Duodenal mucosa (tissue), 2 donors: Measurements from ENCODE around the gene DPYD.

Experiments used
- H3K27ac ChIP-seq: one replicate; pipeline ENCODE4 v1.7.0; 2013; ENCODE audit warnings: low read depth, low read length
- H3K27me3 ChIP-seq, 2 donors: one replicate each; pipeline ENCODE4 v1.7.0; 2013; ENCODE audit warnings: low read length in 2 of 2, control low read depth in 1 of 2; ENCODE audit not compliant: insufficient read depth in 2 of 2, control insufficient read depth in 1 of 2
- H3K36me3 ChIP-seq, 2 donors: one replicate each; pipeline ENCODE4 v1.7.0; 2013; ENCODE audit warnings: low read length in 2 of 2, control low read depth in 1 of 2; ENCODE audit not compliant: insufficient read depth in 2 of 2, control insufficient read depth in 1 of 2
- H3K4me1 ChIP-seq, 2 donors: one replicate each; pipeline ENCODE4 v1.7.0; 2013; ENCODE audit warnings: low read length in 2 of 2, control low read depth in 1 of 2; ENCODE audit not compliant: insufficient read depth in 2 of 2, control insufficient read depth in 1 of 2
- H3K4me3 ChIP-seq, 2 donors: one replicate each; pipeline ENCODE4 v1.7.0; 2013; ENCODE audit warnings: low read length in 2 of 2, low read depth in 1 of 2
- H3K9ac ChIP-seq, 2 donors: one replicate each; pipeline ENCODE4 v1.7.0; 2013; ENCODE audit warnings: low read length in 2 of 2, low read depth in 1 of 2
- H3K9me3 ChIP-seq, 2 donors: one replicate each; pipeline ENCODE4 v1.7.0; 2013; ENCODE audit warnings: low read length in 2 of 2, control low read depth in 1 of 2; ENCODE audit not compliant: control insufficient read depth in 1 of 2

Gene DPYD

DNA sequence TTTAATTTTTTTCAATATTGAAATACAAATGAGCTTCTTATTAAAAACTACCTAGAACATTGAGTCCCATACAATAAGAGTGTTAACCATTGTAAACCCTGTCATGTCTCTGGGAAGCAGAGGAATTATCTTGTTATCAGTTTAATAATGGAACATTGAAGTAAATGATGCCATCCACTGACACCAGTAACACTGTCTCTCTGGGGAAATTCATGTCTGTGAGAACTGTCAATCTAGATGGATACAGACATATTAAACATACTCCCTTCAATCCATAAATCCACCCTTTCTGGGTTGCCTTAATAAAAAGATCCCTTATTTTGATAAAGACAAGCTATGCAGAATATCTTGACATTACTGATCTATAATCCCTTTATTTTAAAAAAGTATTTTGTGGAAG is 503.2 kb downstream of the DPYD start:
- Histone ChIP-seq H3K36me3 (no peaks in the 10 kb centered on the region), H3K9ac (no peak overlapping the region), H3K4me1 (no peaks in the 10 kb centered on the region), H3K4me3 (no peak overlapping the region), H3K27me3 (no peaks in the 10 kb centered on the region), H3K27ac (no peak overlapping the region), H3K9me3 (no peaks in the 10 kb centered on the region)

GRCh38 chr1:97414682-97415312 is 506.0 kb downstream of the DPYD start:
- Histone ChIP-seq H3K27me3 (no peaks in the 10 kb centered on the region), H3K9me3 (no peaks in the 10 kb centered on the region), H3K4me3 (no peak overlapping the region), H3K9ac (no peak overlapping the region), H3K27ac (no peak overlapping the region), H3K4me1 (no peaks in the 10 kb centered on the region), H3K36me3 (no peaks in the 10 kb centered on the region)

DNA sequence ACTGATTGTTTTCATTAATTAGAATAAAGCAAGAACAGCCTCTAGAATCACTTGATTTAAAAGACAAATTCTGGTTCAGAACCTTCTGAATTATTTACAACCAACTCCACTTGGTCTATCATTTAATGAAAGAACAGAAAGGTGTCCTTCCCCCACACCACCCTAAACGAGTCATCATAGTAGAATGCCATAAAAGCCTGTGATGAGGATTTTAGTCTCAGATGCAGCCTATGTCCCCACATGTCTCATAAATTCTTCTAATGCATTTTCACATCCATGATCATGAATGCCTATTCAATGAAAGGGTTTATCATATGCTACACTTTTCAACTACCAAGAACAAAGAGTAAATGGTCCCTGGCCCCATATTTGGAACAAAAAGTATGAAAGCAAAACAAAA is 508.1 kb downstream of the DPYD start:
- no peak overlapping the region for H3K27ac ChIP-seq
- H3K27me3 ChIP-seq = no peaks in the 10 kb centered on the region
- H3K4me3 ChIP-seq = no peak overlapping the region

GRCh38 chr1:97412166-97412565 is 508.7 kb downstream of the DPYD start:
- H3K9me3 ChIP-seq = no peaks in the 10 kb centered on the region
- H3K4me3 ChIP-seq = no peak overlapping the region
- H3K4me1 ChIP-seq = no peaks in the 10 kb centered on the region
- H3K9ac ChIP-seq = no peak overlapping the region
- H3K36me3 ChIP-seq = no peaks in the 10 kb centered on the region
- no peak overlapping the region for H3K27ac ChIP-seq
- H3K27me3 ChIP-seq = no peaks in the 10 kb centered on the region

More for the DNA sequence above, 508.1 kb downstream of the DPYD start:
- Histone ChIP-seq H3K9me3 (no peaks in the 10 kb centered on the region), H3K4me1 (no peaks in the 10 kb centered on the region), H3K36me3 (no peaks in the 10 kb centered on the region), H3K9ac (no peak overlapping the region)

DNA sequence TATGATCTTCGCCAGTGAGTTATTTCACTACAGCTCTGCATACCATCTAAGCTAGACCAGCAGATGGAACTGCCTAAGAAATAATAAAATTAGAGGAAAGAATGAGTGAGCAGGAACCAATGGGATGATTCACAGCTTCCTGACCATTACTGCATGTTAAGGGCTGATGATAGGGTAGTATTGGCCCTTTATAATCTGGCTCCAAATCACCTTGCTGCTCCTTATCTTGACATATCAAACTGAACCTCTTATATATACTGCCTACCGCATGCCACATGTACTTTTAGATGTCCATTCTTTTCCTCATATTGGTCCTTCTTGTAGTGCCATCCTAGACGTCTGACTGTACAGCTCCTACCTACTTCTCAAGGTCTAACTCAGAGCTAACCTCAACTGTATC is 524.4 kb downstream of the DPYD start:
- no peaks in the 10 kb centered on the region for H3K36me3 ChIP-seq

DNA sequence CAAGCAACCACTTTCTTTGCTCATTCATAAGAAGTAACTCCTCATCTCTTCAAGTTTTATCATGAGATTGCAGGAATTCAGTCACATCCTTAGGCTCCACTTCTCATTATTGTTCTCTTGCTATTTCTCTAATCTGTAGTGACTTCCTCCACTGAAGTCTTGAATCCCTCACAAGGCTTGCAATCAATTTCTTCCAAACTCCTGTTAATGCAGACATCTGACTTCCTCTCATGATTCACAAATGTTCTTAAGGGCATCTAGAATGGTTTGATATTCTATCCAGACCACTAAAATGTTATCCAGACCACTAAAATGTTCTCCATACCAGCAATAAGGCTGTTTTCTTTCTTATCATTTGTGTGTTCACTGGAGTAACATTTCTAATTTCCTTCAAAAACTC is 528.1 kb downstream of the DPYD start:
- no peak overlapping the region for H3K9ac ChIP-seq
- no peak overlapping the region for H3K27ac ChIP-seq
- no peaks in the 10 kb centered on the region for H3K4me1 ChIP-seq
- no peaks in the 10 kb centered on the region for H3K27me3 ChIP-seq
- H3K36me3 ChIP-seq = no peaks in the 10 kb centered on the region
- H3K9me3 ChIP-seq = no peaks in the 10 kb centered on the region
- no peak overlapping the region for H3K4me3 ChIP-seq

More for the DNA sequence above, 524.4 kb downstream of the DPYD start:
- H3K9me3 ChIP-seq = no peaks in the 10 kb centered on the region
- no peak overlapping the region for H3K4me3 ChIP-seq
- no peak overlapping the region for H3K9ac ChIP-seq
- H3K27me3 ChIP-seq = no peaks in the 10 kb centered on the region
- H3K4me1 ChIP-seq = no peaks in the 10 kb centered on the region
- no peak overlapping the region for H3K27ac ChIP-seq

DNA sequence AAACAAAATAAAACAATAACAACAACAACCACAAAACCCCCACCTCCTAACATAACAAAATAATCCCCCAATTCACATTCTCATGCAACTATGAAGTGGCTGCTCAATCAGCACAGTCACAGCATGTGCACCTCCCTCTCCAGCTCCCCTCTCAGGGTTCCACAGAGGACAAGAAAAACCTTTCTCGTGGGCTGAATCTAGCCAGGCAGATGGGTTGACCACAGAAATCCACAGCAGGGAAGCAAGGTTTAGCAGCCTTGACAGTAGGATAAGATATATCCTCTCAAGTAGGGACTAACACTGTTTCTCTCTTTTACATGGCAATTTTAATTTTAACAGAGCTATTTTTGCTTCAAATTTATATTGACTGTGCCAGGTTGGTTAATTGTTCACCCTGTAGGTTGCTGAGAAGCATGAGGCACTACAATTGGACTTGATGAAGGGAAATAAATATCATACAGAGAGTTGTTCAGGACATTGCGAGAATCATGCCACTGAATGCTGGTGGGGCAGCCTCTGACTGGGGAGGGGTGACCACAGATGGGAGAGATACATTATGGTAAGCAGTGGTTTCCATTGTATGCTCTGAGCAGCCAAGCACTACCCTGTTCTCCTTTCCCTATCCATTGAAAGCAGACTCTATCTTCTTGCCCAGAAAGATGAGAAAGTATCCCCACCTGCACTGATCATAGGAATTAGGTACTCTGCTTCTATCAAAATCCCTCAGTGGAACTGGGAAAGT is 535.1 kb downstream of the DPYD start:
- H3K27ac ChIP-seq = no peak overlapping the region
- no peaks in the 10 kb centered on the region for H3K36me3 ChIP-seq
- no peak overlapping the region for H3K9ac ChIP-seq
- no peak overlapping the region for H3K4me3 ChIP-seq
- no peaks in the 10 kb centered on the region for H3K4me1 ChIP-seq
- no peaks in the 10 kb centered on the region for H3K9me3 ChIP-seq
- H3K27me3 ChIP-seq = no peaks in the 10 kb centered on the region

DNA sequence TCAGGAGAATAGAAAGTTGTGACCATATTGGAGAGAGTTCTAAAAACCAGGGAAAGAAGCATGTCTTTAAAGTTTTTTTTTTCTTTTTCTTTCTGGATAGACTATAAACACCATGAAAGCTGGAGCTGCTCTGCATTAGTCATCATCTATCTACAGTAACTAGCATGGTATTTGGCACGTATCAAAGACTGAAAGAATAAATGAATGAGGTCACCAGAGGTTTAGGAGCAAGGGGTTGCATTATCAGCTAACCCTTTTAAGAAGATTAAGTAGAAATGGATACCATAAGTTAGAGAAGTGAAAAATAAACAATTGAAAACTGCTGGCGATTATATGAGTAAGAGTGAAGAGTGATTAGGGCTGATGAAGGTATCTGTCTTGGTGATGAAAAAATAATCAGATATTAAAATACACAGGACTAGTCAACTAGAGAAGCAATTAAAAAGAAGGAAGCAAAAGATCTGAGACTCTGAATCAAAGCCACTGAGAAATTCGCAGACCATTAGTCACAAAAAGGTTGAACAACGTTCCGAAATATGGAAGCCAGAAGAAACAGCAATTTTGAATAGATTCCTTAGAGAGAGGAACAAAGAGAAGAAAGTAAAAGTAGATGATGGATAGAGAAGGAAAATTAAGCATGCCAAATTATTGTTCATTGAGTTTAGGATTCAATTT is 536.4 kb downstream of the DPYD start:
- no peak overlapping the region for H3K27ac ChIP-seq
- no peaks in the 10 kb centered on the region for H3K9me3 ChIP-seq
- H3K27me3 ChIP-seq = no peaks in the 10 kb centered on the region
- no peak overlapping the region for H3K4me3 ChIP-seq
- H3K4me1 ChIP-seq = no peaks in the 10 kb centered on the region
- H3K9ac ChIP-seq = no peak overlapping the region
- no peaks in the 10 kb centered on the region for H3K36me3 ChIP-seq

GRCh38 chr1:97383797-97384196 is 537.0 kb downstream of the DPYD start:
- no peaks in the 10 kb centered on the region for H3K36me3 ChIP-seq
- no peak overlapping the region for H3K9ac ChIP-seq
- H3K27ac ChIP-seq = no peak overlapping the region
- no peaks in the 10 kb centered on the region for H3K4me1 ChIP-seq
- no peaks in the 10 kb centered on the region for H3K9me3 ChIP-seq
- H3K4me3 ChIP-seq = no peak overlapping the region
- no peaks in the 10 kb centered on the region for H3K27me3 ChIP-seq

DNA sequence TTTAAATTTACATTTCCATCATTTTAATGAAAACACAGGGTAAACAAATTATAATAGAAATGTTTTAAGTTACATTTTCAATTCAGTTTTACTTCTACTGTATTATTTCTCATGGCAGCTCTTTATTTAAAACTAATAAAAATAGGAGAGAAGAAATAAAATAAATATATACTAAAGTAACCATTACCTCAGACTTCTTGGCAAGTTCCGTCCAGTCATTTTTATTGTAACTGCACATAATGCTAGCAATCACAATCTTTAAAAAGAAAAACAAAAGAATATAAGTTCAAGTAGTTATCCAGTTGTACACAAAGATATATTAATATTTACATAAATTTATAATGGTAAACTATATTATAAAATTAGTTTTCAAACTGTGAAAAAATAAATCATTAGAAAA is 538.6 kb downstream of the DPYD start:
- Histone ChIP-seq H3K4me3 (no peak overlapping the region), H3K9ac (no peak overlapping the region), H3K4me1 (no peaks in the 10 kb centered on the region), H3K27ac (no peak overlapping the region), H3K9me3 (no peaks in the 10 kb centered on the region), H3K36me3 (no peaks in the 10 kb centered on the region), H3K27me3 (no peaks in the 10 kb centered on the region)
